GM12878 (cell line): Measurements from ENCODE around the gene ARMH1. TPM values are rescaled to one million over a fixed set of nuclear protein-coding genes. Genes with fewer than 3 reads are reported as not detected.
A peak's percentile ranks its signal among the peaks of the same experiment; 100 is the strongest.

Experiments
- ATAC-seq: fragments of 200-7000 bp; cut with Tn5 transposase; 3 replicates; pipeline ENCODE4 v1.9.1; 2020; ENCODE audit warnings: mild to moderate bottlenecking, moderate library complexity
- BruUV-seq: library from RNA; stranded (reverse); fragments of 400-500 nt; replicated peaks from 2 replicates; lab custom pipeline; 2021; lab: Mats Ljungman, UMichigan
- CTCF ChIA-PET: fragments of 300-600 bp; sonication (Branson Sonifier 250); formaldehyde crosslinking; extraction: SDS; loops from one replicate; lab custom pipeline; 2021; ENCODE audit warnings: inconsistent platforms; lab: Yijun Ruan, JAX
- POLR2A ChIA-PET: fragments of 350-600 bp; formaldehyde crosslinking; extraction: SDS; loops from one replicate; lab custom pipeline; 2021; ENCODE audit warnings: inconsistent platforms; lab: Charles Lee
- RAD21 ChIA-PET: fragments of 300-600 bp; sonication (Branson Sonifier 250); formaldehyde crosslinking; loops from one replicate; lab custom pipeline; 2023; ENCODE audit warnings: antibody characterized with exemption; ENCODE audit not compliant: unreplicated experiment; lab: Charles Lee
- SMC1A ChIA-PET: fragments of 300-600 bp; sonication (Branson Sonifier 250); formaldehyde crosslinking; loops from one replicate; lab custom pipeline; 2023; ENCODE audit not compliant: unreplicated experiment, uncharacterized antibody; lab: Charles Lee
- DNase-seq: peaks from one replicate; pipeline ENCODE4 v3.0.0-alpha.2; 2011; ENCODE audit warnings: low read depth, low spot score
- FAIRE-seq: peaks from 3 replicates; lab custom pipeline; 2011; peaks lifted over from hg19 to GRCh38; lab: Jason Lieb, UNC
- H2AFZ ChIP-seq: 2 replicates; pipeline ENCODE4 v1.6.0; 2011; ENCODE audit warnings: low read depth, low read length, control low read depth; ENCODE audit not compliant: control insufficient read depth
- H3K27ac ChIP-seq: 2 replicates; pipeline ENCODE4 v1.5.1; 2011; ENCODE audit warnings: control low read depth; ENCODE audit not compliant: control insufficient read depth, insufficient read depth
- H3K27me3 ChIP-seq, 2 experiments: replicated peaks in 1 of 2; 2 replicates each; pipeline versions ENCODE4 v1.6.0 to v1.6.1; 2011; ENCODE audit warnings: low read length in 1 of 2; ENCODE audit not compliant: control insufficient read depth in 2 of 2, insufficient read depth in 2 of 2
- H3K36me3 ChIP-seq, 2 experiments: 2 replicates each; pipeline ENCODE4 v1.5.1; 2011; ENCODE audit warnings: low read length in 1 of 2; ENCODE audit not compliant: control insufficient read depth in 2 of 2, insufficient read depth in 2 of 2
- H3K4me1 ChIP-seq: 2 replicates; pipeline ENCODE4 v1.6.1; 2011; ENCODE audit warnings: mild to moderate bottlenecking, low read length, moderate library complexity, mixed read lengths; ENCODE audit not compliant: control insufficient read depth, insufficient read depth
- H3K4me2 ChIP-seq: 2 replicates; pipeline ENCODE4 v1.6.0; 2011; ENCODE audit warnings: control low read depth; ENCODE audit not compliant: control insufficient read depth, insufficient read depth
- H3K4me3 ChIP-seq: fragments of 200-600 bp; sonication (generic); 2 replicates; pipeline ENCODE4 v1.5.1; 2016
- H3K79me2 ChIP-seq: 2 replicates; pipeline ENCODE4 v1.6.0; 2011; ENCODE audit warnings: low read length; ENCODE audit not compliant: control insufficient read depth, insufficient read depth
- H3K9ac ChIP-seq: 2 replicates; pipeline ENCODE4 v1.8.0; 2011; ENCODE audit warnings: low read length, control low read depth, mixed read lengths; ENCODE audit not compliant: control insufficient read depth, insufficient read depth
- H3K9me3 ChIP-seq: replicated peaks from 3 replicates; pipeline ENCODE4 v1.5.1; 2011; ENCODE audit warnings: mild to moderate bottlenecking, low read length; ENCODE audit not compliant: control insufficient read depth, insufficient read depth
- H4K20me1 ChIP-seq: 2 replicates; pipeline ENCODE4 v1.6.0; 2011; ENCODE audit not compliant: control insufficient read depth, insufficient read depth
- CTCF ChIP-seq, 3 experiments: IDR thresholded peaks in 2 of 3; conservative IDR thresholded peaks in 1 of 3; 2 replicates each; pipeline ENCODE4 v1.5.1; 2011; ENCODE audit warnings: low read depth in 3 of 3, low read length in 3 of 3, mild to moderate bottlenecking in 3 of 3, control low read depth in 2 of 3, moderate library complexity in 2 of 3, inconsistent platforms in 1 of 3, mixed read lengths in 1 of 3; ENCODE audit not compliant: control insufficient read depth in 2 of 3, insufficient read depth in 1 of 3; ENCODE audit errors: extremely low read depth in 1 of 3
- POLR2AphosphoS5 ChIP-seq: IDR thresholded peaks from 2 replicates; pipeline ENCODE4 v1.6.1; 2011; ENCODE audit warnings: mild to moderate bottlenecking, low read length, inconsistent platforms
- WGBS: methylation state at CpG from one replicate; pipeline ENCODE4 v1.1.6; 2016; ENCODE audit warnings: low lambda C conversion rate; ENCODE audit not compliant: insufficient replicate concordance, insufficient coverage; ENCODE audit errors: missing lambda C conversion rate; 5-methylcytosine and 5-hydroxymethylcytosine counted together
- in situ Hi-C: fragments of 300-500 bp; cut with MboI; formaldehyde crosslinking; loops from 9 replicates; pipeline ENCODE4 v1.14.3; 2018; ENCODE audit warnings: mixed read lengths
- intact Hi-C: fragments of 100-400 bp; cut with micrococcal nuclease; formaldehyde crosslinking; loops from one replicate; pipeline ENCODE4 v1.14.2; 2022; ENCODE audit not compliant: unreplicated experiment
- polyA plus RNA-seq, 11 experiments: library from polyadenylated mRNA; depleted of rRNA in 4 of 11; unstranded in 6 of 11; stranded (reverse) in 5 of 11; fragments of >200 nt; fragmentation: Nextera tagmentation in 4 of 11; fragmentation: Illumina TruSeq in 1 of 11; extraction: Ambion mirVana in 4 of 11; extraction: Trizol in 1 of 11; gene quantifications; 1 replicate in 1 of 11; 2 replicates in 10 of 11; pipeline versions ENCODE4 v1.2.1 to v1.2.3, GENCODE V29; 2011 to 2016; ENCODE audit warnings: inconsistent platforms in 2 of 11, missing spikeins in 2 of 11, low read depth in 1 of 11
- total RNA-seq, 4 experiments: library from RNA; depleted of rRNA in 3 of 4; stranded (reverse); fragments of >200 nt in 3 of 4; fragmentation: Illumina TruSeq in 1 of 4; extraction: Trizol in 1 of 4; gene quantifications; 2 replicates each; pipeline versions ENCODE4 v1.2.1 to v1.2.3, GENCODE V29; 2013 to 2021

The ARMH1 gene
- total and polyA plus RNA-seq, 10 of the 15 experiments (the other 5 are each of a cell fraction or from before 2014, with no cell fraction given) = 0.93 to 43.9 (median 8.2) TPM

GRCh38 chr1:44646261-44647110, 28.0 kb upstream of the ARMH1 start:
- Histone ChIP-seq H3K4me1 (no peaks in the 10 kb centered on the region), H3K27me3 (no peaks in the 10 kb centered on the region), H3K4me2 (no peak overlapping the region), H3K79me2 (no peaks in the 10 kb centered on the region), H3K36me3 (peaks cover 16 to 38% of the 10 kb centered on the region in 2 experiments), H2AFZ (no peak overlapping the region), H3K9ac (no peak overlapping the region), H3K9me3 (no peaks in the 10 kb centered on the region), H3K27ac (no peak overlapping the region), H4K20me1 (no peaks in the 10 kb centered on the region; the same call in 1 of the 2 replicates), H3K4me3 (no peak overlapping the region)
- no TSS peak for BruUV-seq
- ChIA-PET SMC1A (interaction anchor here (0.9 to 2.5 kb wide), 2 partner anchors 12 to 75 kb away, joined by 5 to 6 read pairs; no protein-coding TSS in a partner anchor), CTCF (interaction anchor here (1.0 to 2.6 kb wide), 3 partner anchors 13 to 75 kb away, joined by 3 to 12 read pairs (median 3); no protein-coding TSS in a partner anchor), POLR2A (no interaction called here), RAD21 (interaction anchor here (0.5 kb wide), 1 partner anchor 23 kb away, joined by 3 read pairs; no protein-coding TSS in a partner anchor)
- in situ Hi-C loops = no loop called here
- ATAC-seq = no peak
- intact Hi-C loops = no loop called here
- no peak for DNase-seq
- 92% methylated on average over 27 of the region's 28 CpGs for WGBS
- TF ChIP-seq CTCF (IDR thresholded peaks at IDR 0.05 in 2 of 3, conservative IDR thresholded peaks at IDR 0.05 in 1 of 3; ENCODE audit: control insufficient read depth in 2 of 3, extremely low read depth in 1 of 3, insufficient read depth in 1 of 3, low read depth in 3 of 3, low read length in 3 of 3) (no peak), POLR2AphosphoS5 (0 out of 2 replicates have a peak, but pooled peaks have one; percentile 4)
- no peak for FAIRE-seq
